Amniotic stem cell (primary cell): ENCODE measurements around the gene NEUROD2.
A peak's percentile ranks its signal among the peaks of the same experiment; 100 is the strongest.
"Not testable (repeated sequence)": the region's sequence is repeated elsewhere in the genome, so short reads cannot be mapped to it uniquely, and the experiment has no call there.

ENCODE experiments used
- DNase-seq: peaks from one replicate; lab custom pipeline; 2025; lab: John Stamatoyannopoulos, UW

The NEUROD2 gene

GRCh38 chr17:39601758-39602532, 5.8 kb downstream of the NEUROD2 start:
- no peak for DNase-seq

GRCh38 chr17:39600997-39601597, 6.6 kb downstream of the NEUROD2 start:
- no peak for DNase-seq

- DNase-seq, result no peak
Measured at GRCh38 chr17:39600288-39600996, 7.3 kb downstream of the NEUROD2 start.

- DNase-seq, result no peak
Measured at GRCh38 chr17:39599665-39600231, 8.0 kb downstream of the NEUROD2 start.

GRCh38 chr17:39599004-39599664, 8.6 kb downstream of the NEUROD2 start:
- no peak for DNase-seq

- no peak for DNase-seq
Measured at GRCh38 chr17:39598630-39599003, 9.1 kb downstream of the NEUROD2 start.

GRCh38 chr17:39598047-39598481, 9.7 kb downstream of the NEUROD2 start:
- DNase-seq, result no peak

- no peak for DNase-seq
Measured at GRCh38 chr17:39597372-39598046, 10.2 kb downstream of the NEUROD2 start.

- no peak for DNase-seq
Measured at GRCh38 chr17:39596543-39597267, 11.0 kb downstream of the NEUROD2 start.

GRCh38 chr17:39595928-39596510, 11.7 kb downstream of the NEUROD2 start:
- DNase-seq, result no peak

GRCh38 chr17:39595294-39595693, 12.4 kb downstream of the NEUROD2 start:
- DNase-seq, result no peak

- DNase-seq, result no peak
Measured at GRCh38 chr17:39593371-39593770, 14.3 kb downstream of the NEUROD2 start.

- peak; percentile 19 for DNase-seq
Measured at GRCh38 chr17:39591958-39592954, 15.5 kb downstream of the NEUROD2 start.

GRCh38 chr17:39590180-39590579, 17.5 kb downstream of the NEUROD2 start:
- DNase-seq, result not testable (repeated sequence)

GRCh38 chr17:39582658-39583057, 25.1 kb downstream of the NEUROD2 start:
- DNase-seq, result no peak

- no peak for DNase-seq
Measured at GRCh38 chr17:39581759-39582085, 26.0 kb downstream of the NEUROD2 start.

- DNase-seq, result no peak
Measured at GRCh38 chr17:39581071-39581758, 26.5 kb downstream of the NEUROD2 start.

- no peak for DNase-seq
Measured at GRCh38 chr17:39580082-39580468, 27.6 kb downstream of the NEUROD2 start.
